Adrenal gland (tissue), 5 donors: ENCODE data around the gene RSRC1.

Source experiments
- CTCF ChIP-seq, 6 experiments: fragments of 450-650 bp in 4 of 6; fragments of 200-600 bp in 2 of 6; sonication (generic) in 1 of 6; IDR thresholded peaks; 1 replicate in 5 of 6; 2 replicates in 1 of 6; pipeline versions ENCODE4 v1.5.1 to v1.8.0; 2016 to 2021; ENCODE audit warnings: antibody characterized with exemption in 6 of 6, mild to moderate bottlenecking in 2 of 6, moderate library complexity in 1 of 6
- POLR2A ChIP-seq, 2 donors: fragments of 450-650 bp; IDR thresholded peaks; one replicate each; pipeline ENCODE4 v1.6.1; 2017; ENCODE audit warnings: antibody characterized with exemption in 2 of 2, mild to moderate bottlenecking in 2 of 2, moderate library complexity in 1 of 2
- donor health status: DM: no; HTN: no; CAD: no.

GRCh38 chr3:158453004-158453403, 343.1 kb downstream of the RSRC1 start:
- TF ChIP-seq CTCF (IDR thresholded peaks at IDR 0.05) (no peak), POLR2A (IDR thresholded peaks at IDR 0.05) (no peak)
